ENCODE measurements around the gene PARP12.

DNA sequence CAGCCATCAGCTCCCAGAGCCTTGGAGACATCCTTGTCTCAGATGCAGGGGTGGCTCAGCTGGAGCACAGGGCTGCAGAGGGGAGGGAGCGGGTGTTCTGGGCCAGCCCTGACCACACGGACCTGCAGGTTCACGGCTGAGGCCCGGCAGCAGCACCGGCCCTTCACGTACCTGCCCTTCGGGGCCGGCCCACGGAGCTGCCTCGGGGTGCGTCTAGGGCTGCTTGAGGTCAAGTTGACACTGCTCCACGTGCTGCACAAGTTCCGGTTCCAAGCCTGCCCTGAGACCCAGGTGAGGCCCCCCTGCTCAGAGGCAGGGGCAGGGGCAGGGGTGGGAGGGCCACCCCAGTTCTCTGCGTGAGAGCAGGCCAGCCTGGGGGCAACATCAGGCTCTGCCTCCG lies 45.2 kb downstream of the PARP12 start:
- no peak for TF ChIP-seq POLR2A (IDR thresholded peaks at IDR 0.05)
- TF ChIP-seq, protein P1, sequence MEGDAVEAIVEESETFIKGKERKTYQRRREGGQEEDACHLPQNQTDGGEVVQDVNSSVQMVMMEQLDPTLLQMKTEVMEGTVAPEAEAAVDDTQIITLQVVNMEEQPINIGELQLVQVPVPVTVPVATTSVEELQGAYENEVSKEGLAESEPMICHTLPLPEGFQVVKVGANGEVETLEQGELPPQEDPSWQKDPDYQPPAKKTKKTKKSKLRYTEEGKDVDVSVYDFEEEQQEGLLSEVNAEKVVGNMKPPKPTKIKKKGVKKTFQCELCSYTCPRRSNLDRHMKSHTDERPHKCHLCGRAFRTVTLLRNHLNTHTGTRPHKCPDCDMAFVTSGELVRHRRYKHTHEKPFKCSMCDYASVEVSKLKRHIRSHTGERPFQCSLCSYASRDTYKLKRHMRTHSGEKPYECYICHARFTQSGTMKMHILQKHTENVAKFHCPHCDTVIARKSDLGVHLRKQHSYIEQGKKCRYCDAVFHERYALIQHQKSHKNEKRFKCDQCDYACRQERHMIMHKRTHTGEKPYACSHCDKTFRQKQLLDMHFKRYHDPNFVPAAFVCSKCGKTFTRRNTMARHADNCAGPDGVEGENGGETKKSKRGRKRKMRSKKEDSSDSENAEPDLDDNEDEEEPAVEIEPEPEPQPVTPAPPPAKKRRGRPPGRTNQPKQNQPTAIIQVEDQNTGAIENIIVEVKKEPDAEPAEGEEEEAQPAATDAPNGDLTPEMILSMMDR (IDR thresholded peaks at IDR 0.05), result no peak

Measured in thyroid gland (tissue), 4 donors.